Stimulated activated CD8-positive, alpha-beta memory T cell treated with anti-CD3 and anti-CD28 coated beads, Interleukin-7, amount 100 ng/mL, for 4 hours (primary cell): ENCODE data around the gene TRAIP.

Source experiments
- DNase-seq, 2 donors: peaks; one replicate each; pipeline ENCODE4 v3.0.0-alpha.2; 2020; ENCODE audit warnings: low read depth in 2 of 2

TRAIP gene

DNA sequence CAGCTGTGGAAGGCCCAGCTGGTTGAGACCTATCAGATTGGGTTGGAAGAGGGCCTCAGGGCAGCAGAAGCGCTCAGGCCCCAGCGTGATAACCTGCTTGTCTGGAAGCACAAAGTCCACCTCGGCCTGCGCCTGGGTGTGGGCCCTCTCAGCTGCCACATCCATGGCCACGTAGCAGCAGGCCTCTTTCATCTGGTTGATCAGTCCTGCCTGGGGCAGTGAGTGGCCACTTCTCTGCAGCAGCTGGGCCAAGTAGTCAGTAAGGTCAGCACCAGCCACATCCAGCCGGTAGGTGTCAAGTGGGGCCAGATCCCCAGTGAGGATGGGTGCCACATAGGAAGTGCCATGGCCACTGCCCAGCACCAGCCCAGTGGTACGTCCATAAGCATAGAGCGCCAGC, 17.3 kb upstream of the TRAIP start:
- no peak for DNase-seq

DNA sequence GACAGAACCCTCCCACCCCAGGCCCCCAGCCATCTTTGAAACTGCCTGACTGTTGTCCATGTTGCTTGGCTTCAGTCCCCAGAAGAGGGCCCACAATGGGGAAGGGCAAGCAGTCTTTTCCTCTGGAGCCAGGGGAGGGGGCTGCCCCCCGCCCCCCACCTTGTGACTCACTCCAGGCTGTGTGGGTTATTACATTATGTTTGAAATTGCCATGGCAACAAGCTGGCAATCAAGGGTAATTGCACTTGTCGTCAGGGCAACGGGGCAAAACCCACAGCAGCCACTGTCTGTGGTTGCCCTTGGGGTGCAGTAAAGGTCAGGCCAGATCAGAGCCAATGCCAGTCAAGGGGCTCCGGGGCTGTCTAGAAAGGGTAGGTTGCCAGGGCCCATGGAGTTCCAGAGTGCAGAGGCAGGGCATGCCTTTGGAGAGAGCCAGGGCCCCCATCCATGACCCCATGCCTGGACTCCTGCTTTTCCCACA, 16.5 kb upstream of the TRAIP start:
- DNase-seq = no peak

DNA sequence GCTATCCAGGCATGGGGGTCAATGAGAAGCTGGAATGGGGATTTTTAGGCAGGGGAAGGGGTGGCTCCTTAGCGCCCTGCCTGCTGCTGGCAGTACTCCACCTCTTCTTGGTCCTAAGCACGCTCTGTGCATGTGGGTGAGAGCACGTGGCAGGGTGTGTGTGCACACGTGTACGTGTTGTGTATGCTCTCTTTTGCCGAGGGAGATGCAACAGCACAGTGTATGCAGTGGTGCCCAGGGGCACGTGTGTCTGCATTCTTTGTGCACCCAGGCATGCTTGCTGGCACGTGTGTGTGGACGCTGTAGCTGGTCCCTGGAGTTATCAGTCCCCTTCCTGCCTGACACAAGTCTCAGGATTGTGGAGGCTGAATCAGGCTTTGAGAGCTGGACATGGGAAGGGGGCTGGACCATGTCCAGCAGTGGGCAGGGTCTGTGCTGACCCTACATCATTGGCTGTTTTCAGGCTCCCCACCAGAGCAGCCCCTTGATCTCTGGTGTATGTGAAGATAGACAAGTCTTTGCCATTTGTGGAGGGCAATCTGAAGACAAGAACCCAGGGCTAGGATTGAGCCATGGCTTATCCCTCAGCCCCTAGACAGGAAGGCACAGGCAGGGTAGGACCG, 15.3 kb upstream of the TRAIP start:
- no peak for DNase-seq

DNA sequence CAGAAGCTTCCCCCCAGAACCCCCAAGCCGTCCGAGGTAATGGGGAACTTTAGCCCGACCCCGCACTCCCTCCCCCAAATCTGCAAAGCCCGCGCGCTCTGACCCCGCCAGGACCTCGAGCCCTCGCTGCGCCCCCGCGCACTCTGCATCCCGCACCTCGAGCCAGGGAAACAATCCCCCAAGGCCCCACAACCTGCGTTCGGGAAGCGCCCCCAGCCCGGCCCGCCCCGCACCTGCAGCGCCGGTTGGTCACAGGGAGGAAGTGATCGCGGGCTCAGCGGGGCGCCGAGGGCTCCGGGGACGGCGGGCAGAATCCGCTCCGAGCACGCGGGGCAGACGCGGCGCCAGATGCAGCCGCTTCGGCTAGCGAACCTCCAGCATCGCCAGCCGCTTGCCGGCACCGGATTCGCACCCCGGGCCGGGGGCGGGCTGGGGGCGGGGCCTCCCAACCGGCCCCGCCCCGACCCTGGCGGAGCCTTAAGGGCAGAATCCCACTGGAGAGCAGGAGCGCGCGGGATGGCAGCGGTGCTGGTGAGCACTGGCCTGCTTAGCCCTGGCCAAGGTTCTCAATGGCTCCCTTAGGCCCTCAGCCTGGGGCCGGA, 13.3 kb upstream of the TRAIP start, which contains the start of gene CAMKV:
TSS of gene CAMKV (minus strand) at position 382 of the 602 bp plus-strand sequence. CDS start 7,518 bp downstream, outside the sequence.
- no peak for DNase-seq

DNA sequence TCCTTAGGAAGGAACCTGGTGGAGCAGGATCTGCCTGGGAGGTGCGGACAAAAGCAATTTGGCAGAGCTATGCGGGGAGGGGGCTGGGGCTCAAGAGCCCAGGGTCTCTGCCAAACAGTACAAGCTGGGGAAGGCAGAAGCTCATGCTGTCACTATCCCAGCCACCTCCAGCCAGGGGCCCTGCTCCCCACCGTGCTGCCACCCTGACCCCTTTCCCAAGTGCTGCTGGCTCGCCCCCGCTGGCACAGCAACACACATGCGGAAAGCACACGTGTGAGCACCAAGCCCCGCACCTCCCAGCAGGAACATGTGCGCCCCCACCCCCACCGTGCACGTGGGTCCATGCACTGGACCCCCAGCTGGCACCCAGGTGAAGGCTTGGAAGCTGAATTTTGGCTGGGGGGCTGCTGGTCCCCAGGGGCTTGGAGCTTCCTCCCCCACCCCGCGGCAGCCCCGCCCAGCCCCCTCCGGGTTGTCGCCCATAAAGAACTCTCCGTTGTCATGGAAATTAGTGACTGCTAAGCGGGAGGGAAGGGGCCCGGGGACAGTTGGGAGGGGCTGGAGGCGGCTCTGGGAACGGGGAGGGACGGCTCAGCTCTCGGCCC, 12.6 kb upstream of the TRAIP start:
- no peak for DNase-seq

DNA sequence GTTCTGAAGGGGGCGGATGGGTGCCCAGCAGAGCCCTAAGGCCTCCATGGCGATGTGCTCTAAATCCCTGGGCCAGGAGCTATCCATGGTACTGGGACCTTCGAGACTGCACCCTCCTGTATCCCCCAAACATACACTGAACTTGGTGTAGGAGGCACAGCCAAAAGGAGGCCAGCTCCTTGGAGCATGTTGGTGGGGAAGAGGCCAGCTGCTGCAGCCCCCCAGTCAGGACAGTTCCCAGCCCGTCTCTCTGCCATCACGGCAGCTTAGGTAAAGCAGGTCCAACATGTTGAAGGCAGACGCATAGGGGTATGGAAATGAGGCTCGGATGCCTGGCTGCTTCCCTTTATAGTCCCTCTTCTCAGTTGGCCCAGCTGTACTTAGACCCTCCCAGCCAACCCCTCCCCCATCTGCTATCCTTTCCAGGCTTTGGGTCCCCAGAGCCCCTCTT, 11.5 kb upstream of the TRAIP start:
- DNase-seq = no peak

DNA sequence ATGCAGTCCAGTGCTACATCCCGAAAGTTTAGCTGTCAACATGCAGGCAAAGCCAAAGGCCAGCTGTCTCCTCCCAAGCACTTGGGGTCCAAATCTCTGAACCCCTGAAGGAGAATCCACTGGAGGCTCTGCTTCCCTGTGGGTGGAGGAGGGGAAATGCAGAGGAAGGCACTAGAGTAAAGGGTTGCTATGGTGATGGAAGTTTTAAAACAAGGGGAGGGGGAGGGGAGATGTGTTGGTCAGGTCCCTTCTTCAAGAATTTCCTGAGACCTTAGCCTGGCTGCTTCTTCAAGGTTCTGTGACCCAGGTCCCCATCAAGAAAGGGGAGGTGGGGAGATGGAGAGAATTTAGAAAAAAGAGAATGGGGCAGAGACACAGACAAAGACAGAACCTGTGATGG, 11.0 kb upstream of the TRAIP start:
- DNase-seq = no peak

DNA sequence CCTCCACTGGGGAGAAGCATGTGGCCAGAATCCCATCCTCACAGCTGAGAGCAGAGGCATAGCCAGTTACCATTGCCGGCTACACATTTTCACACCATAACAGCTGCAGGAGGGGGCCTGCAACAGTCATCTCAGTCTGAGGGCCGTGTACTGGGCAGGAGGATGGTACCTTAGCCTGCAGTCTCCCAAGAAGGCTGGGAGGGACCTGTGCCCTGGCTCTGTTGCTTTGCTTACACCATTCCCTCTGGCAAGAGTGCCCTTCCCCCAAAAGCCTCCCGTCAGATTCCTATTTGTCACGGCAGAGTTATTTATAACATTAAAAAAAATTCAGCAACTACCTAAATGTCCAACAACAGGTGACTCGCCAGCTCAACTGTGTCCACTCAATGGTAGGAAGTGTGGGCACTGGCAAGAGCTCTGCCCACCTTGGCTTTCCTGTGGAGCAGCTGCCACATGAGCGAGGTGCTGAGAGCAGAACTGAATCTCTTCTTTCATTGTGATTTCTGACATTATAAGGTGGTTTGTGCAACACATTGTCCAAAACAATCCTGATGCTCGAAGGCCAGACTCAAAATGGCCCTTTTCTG, 8.9 kb upstream of the TRAIP start:
- no peak for DNase-seq

DNA sequence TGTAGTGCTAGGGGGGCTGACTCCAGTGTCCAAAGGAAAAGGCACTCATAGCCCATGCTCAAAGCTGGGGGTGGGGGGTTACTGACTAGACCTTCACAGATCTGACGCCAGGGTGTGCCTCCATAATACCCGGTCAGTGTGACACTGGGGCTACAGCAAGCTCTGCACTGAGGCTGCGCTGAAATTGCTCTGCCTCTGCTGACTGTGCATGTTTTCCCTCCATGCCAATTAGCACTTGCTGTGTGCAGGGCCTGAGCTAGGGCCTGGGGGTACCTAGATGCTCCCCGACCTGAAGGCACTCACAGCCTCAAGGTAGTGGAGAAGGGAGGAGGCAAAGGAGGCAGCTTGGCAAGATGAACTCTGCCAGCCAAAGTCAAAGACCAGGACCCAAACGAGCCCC, 8.1 kb upstream of the TRAIP start:
- DNase-seq = no peak

DNA sequence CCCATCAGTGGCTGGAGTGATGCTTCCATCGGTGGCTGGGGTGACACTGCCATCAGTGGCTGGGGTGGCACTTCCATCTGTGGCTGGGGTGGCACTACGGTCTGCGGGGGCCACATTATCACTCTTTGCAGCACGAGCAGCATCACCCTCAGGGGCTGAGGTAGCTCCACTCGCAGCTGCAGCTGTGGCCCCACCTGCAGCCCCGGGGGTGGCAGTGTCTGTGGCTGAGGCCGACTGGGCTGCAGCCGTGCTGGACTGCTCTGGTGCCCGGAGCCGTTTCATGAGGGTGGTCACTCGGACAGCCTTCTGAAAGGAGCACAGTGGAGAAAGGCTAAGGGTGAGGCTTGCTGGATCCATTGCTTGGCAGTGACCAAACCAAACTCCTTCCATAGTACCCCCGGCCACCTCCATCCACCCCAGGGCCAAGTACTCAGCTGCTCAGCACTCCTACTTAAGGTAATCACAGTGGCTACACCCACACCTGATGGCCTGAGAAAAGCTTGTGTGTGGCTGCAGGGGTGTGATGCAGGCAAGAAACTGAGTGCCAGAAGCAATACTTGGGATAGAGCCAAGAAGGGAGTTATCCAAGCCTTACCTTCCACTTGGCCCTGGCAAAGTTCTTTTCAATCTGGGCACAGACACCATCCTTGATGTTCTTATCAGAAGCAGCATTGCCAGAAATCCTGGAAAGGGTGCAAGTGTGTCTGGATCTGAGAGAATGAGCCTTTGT, 3.4 kb upstream of the TRAIP start:
- DNase-seq = no peak

DNA sequence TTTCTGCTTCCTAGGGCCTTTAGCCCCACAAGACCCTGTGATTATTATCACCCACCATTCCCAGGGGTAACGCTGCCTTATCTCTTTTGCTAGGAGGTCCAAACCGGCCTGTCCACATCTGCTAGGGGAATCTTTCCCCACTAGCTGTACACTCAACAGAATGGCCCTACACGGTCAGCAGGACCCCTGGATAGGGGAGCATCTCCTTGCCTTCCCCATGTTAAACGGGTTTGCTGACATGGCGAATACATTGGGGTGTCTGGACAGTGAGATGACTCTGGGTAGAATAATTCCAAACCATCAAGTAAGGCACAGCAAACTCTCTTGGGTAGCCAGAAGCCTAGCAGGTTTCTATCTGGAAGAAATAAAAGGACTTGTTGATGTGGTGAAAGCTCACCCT, 702 bp downstream of the TRAIP start:
- no peak for DNase-seq

DNA sequence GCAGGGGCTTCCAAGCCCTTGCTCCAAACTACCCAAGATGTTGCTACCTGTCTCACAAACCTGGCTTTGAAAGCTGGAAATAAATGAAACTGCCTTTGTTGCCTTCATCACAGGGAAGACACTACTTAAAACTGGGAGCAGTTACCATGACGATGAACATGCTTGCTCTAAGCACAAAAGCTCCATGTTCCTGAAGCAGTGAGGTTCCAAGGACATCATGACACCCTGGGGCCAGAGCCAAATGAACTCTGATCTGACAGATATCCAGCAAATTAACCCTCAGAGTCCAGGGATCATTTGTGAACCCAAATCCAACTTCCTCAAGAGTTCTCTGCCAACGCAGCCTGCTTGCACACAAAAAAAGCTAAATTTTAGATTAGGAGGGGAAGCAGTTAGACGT, 10.7 kb downstream of the TRAIP start:
- no peak for DNase-seq

DNA sequence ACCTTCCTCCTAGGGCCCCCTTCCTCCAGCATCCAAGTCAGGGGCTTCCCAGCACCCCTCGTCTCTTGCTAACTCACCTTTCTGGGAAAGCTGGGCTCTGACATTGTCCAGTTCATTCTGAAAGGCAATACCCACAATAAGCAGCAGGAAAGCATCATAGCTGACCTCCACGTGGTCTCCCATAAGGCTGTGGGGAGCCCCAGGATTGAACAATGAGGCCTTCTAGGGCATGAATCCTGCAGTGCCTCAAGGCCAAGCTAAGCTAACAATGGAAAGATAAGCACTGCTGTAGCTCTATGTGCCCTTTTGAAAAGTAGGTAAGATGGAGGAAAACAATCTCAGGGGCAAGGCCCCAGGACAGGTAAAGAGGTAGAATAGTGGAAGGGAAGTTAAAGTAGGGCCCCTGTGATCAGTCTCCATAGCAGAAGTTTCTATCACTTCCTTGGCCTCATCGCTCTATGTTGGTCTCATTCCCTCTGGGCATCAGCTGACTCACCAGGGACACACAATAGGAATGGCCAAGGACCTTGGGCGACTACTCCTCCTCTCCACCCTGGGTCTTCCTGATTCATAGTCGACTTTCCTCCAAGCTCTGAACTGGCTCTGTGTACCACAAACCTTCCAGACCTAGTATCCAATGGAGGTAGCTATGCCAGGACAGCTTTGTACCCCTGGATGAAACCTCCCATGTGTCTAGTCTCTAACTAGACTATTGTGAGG, 11.7 kb downstream of the TRAIP start:
- DNase-seq = no peak

DNA sequence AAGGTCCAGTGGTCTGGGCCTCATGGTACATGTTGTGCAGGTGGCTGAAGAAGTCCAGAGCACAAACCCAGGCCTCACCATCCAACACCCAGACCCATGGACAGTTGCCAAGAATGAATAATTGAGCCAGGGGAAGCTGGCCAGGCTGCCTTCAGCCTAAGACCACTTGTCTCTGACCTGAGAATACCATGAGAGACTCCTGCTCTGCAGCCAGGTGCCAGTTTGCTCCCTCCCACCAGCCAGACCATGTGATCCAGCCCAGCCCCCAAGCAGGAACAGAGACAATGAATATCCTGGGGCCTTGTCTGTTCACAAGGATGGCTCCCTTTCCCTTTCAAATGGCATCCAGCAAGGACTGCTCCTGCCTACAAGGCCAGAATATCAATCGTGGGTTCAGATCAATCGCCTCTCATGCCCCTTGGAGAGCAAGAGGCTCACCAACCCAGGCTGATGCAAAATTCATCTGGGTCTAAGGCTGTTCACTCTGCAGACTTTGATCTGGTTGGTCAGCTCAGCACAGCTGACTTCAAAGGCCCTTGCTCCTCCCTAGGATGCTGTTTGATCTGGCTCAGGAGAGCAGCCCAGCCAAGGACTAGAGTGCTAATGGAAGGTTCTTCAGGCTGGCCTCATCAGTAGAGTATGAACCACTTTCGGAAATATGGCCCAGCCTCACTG, 13.4 kb downstream of the TRAIP start:
- no peak for DNase-seq

DNA sequence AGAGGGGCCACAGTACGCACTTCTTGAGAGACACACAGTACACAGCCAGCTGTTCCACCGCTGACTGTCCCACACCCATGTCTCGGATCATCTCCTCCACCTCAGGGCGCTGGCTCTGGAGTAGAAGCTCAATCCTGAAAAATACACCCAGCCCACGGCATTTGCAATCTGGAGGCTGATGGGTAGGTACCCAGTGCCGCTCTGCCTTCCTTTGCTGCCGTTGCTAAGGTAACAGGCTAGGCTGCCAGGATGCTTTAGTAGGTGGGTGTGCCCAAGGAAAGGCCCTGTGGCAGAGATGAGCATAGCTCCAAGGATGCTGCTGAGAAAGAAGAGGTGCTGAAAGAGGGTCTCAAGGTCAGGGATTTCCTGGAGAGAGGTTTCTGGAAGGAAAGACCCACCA, 14.6 kb downstream of the TRAIP start:
- DNase-seq = no peak

DNA sequence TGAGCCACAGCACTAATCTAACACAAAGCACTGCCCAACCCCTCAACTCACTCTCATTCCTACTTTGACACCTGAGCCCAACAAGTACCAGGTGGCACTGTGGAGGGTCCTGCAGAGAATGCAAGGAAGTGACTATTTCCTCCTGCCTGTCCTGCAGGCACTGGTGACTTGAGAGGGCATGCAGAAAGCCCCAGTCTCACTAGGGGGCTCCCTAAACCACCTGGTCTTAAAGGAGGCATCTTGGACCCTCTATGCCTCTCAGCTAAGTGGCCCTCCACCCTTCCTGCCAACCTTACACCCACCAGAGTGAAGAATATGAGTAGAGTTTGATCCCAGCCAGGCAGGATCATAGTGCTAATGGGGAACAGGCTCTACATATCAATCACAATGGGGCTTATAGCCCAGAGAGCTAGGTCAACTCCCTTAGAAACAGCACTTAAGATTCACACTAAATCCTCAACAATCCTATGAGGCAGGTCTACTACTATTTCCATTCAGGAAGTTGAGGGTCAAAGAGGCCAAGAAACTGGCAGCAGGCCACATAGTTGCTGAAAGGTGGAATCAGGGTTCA, 15.2 kb downstream of the TRAIP start:
- no peak for DNase-seq

DNA sequence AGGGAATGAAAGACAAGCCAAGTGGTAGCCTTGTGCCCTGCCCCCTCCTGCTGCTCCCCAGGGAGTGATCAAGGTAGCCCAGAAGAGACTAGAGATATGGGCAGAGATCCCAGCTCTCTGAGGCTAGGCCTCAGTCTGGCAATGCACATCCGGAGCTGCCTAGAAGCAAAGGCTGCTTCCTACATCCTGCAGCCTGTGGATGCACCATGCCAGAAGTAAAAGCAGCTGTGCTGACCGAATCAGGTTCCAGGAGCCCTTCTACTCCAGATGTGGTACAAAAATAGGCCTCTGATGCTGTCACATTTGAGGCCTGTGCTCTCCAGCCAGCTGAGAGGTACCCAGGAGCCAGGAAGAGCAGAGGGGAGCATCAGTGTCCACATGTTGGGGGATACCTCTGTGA, 16.0 kb downstream of the TRAIP start:
- DNase-seq = no peak

DNA sequence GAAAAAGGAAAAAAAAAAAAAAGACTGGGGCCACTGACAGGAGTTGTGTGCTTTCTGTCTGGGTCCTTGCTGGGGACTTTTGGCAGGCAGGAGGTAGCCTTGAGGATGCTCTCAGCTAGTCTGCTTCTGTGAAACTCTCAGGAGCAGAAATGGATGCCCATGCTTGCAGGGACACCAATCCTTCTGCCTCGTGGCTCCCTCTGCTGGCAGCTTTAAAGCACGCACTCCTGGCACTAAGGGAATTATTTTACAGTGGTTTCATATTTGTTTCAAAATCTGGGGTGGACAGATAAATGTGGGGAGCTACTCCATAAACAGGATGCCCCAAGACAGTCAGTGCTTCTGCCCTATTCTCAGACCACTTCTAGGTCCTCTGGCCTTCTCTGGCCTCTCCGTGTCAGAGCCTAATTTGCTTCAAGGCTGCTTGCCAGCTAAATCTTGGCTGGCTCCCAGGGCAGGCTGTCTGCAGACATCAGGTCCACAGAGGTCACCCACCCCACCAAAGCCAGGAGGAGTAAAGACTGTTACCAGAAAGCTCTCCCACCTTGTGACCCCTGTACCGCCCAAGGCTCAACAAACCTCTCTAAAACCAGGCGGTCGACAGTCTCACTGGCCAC, 17.1 kb downstream of the TRAIP start:
- DNase-seq = peak; percentile 64 to 78

DNA sequence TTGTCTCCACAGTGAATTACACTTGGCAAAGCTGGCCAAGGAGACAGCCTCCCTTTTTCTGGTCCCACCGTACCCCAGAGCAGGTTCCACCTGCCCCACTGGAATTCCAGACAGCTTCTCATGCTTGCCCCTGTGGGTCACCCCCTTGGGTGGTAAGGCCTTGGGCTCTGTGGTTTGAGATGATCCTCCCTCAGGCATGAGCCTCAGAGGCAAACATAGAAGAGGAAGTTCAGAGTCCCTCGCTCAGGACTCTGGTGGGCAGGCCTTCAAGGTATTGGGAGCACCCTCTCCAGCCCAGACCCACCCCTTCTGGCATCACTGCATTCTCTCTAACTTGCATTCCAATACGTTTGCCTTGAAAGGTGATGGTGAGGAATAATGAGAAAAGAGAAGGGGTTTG, 25.0 kb downstream of the TRAIP start:
- no peak for DNase-seq

DNA sequence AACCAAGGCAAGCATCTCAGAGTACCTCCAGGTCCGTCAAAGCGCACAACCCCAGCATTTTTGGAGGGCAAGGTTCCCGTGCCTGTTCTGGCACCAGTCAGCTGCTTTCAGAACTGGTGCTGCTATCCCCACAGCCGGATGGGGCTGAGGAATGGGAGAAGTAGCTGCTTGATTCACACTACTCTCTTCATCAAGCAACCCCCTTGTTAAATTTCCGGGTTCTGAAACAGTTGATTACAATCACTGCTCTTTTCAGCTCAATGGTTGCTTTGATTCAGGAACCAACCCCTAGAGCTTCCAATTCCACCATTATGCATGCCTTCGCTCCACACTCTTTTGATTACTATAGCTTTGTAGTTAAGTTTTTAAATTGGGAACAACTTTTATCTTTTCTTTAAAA, 30.3 kb downstream of the TRAIP start:
- no peak for DNase-seq
